ENCODE data around the gene FARP1.
"Not testable (repeated sequence)": the region's sequence is repeated elsewhere in the genome, so short reads cannot be mapped to it uniquely, and the experiment has no call there.

The FARP1 gene

DNA sequence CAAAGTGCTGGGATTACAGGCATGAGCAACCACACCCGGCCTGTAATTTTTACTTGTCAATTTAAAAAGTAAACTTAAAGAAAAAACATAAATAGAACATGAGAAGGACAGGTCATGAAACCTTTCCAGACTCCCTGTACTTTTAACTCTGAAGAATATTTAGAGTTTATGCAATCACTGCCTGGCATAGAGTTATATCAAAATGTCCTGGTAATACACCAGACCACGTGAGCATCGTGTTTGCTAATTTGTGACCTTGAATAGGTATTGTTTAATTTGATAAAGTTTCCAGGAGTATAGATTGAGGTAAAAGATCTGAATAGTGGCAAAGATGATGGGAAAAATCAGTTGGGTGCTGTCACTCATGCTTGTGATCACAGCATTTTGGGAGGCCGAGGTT lies 115.3 kb downstream of the FARP1 start:
- DNase-seq (ENCODE audit: low read depth, low spot score) = no peak

DNA sequence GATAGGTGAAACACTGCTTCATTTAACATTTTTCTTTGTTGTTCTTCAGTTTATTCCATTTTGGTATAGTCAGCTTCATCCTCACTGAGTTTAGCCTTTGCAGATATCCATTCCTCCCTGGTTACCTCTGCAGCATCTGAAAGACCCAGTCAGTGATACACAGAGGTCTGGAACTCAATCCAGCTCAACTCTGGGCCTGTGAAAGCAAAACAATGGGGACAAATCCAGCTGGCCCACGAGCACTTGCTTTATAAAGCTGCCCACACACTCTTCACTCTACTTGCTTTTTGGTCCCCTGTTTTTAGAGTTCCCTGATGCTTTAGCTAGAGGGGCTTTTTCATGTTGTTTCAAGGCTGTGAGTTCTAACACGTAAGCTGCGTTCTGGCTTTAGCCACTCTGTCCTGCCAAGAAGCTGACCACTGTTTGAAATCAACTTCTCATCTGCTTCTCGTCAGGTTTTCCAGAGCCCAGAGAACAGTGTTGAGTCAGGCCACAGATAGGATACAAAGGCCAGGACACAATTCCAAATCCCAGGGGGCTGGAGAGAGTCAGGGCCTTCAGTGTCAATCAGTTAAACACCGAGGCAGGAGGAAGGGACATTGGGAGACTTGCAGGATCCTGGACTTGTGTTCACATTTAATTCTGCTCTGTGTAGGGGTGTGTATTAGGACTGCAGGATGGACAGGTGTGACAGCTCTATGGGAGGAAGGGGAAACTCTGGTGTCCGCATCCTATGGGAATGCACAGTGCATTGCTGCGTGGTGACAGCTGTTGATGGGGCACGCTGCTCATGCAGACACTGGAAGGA lies 117.7 kb downstream of the FARP1 start:
- DNase-seq (ENCODE audit: low read depth, low spot score) = no peak

DNA sequence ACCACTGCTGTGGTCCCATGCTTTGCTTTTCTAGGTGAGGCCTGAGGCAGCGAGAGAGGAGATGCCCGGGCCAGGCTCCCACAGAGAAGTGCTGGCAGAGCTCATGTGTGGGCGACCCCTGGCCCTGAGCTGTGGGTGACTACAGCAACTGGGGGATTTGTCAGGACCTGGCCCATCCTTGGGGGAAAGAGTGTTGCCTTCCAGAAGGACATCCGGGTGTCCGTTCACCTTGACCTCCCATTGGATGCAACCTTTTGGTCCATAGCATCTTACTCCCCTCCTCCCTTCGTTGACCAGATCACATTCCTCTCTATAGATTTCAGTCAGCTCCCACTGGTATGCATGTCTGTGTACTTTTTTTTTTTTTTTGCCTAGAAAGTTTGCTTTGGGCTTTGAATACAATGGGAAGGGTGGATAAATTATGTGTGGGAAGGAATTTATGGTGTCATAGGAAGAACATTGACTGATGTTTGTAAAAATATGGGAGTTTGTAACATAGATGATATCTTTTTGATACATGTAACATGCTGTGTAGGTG lies 118.3 kb downstream of the FARP1 start:
- no peak for DNase-seq (ENCODE audit: low read depth, low spot score)

DNA sequence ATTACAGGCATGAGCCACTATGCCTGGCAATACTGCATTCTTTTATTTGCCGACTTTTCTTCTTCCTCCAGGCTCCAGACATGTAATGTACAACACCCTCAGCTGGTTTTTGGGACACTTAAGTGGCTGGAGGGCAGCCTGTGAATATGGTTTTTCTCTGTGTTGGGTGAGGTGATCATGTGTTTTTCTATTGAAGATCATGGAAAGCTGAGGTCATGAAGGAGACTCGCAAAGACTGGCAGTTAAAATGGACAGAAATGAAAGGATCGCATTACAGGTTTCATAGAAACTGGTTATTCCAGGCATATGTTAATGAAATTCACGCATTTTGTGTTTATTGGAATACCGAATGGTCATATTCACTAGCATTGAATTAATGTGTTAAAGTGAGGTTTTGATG lies 119.4 kb downstream of the FARP1 start:
- DNase-seq (ENCODE audit: low read depth, low spot score) = no peak

- DNase-seq (ENCODE audit: low read depth, low spot score) = no peak
These were observed 120.9 kb downstream of the FARP1 start for GRCh38 chr13:98263841-98264240.

GRCh38 chr13:98264877-98265276 lies 122.0 kb downstream of the FARP1 start:
- DNase-seq (ENCODE audit: low read depth, low spot score) = no peak

DNA sequence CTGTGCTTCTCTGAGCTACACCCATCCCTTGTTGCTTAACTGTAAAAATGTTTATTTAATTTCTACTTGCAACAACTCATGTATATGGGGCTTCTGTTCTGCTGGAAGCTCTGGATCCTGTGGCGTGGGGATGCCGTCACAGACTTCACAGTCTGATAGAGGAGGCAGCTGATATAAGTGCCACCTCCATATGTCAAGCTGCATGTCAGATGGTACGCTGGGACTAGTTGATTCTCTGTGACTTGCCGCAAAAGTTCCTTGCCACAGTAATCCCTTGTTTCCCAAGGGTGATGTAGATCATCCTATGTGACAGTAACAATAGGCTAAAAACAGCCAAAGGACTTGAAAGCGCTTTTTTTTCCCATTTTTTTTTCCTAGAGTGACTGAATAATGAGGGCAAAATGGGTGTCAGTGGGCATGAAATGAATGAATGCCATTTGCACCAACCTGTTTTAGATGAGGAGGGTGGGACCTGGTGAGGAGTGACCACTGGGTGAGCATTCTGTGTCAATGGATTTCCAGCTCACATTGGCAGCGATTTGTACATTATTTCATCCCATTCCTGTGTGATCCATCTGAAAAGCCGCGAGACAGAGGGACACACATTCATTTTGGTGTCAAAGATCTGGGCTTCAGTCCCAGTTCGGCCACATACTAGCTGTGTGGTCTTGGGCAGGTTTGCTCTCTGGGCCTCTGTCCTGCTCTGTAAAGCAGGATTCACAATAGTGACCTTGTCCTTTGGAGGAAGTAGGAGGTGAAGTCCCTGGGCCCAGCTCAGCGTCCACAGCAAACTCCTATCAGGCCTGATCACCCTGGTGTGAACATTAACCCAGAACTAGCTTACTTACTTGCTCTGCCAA lies 123.0 kb downstream of the FARP1 start:
- DNase-seq (ENCODE audit: low read depth, low spot score) = no peak

- no peak for DNase-seq (ENCODE audit: low read depth, low spot score)
These were observed 124.4 kb downstream of the FARP1 start for GRCh38 chr13:98267080-98267912.

DNA sequence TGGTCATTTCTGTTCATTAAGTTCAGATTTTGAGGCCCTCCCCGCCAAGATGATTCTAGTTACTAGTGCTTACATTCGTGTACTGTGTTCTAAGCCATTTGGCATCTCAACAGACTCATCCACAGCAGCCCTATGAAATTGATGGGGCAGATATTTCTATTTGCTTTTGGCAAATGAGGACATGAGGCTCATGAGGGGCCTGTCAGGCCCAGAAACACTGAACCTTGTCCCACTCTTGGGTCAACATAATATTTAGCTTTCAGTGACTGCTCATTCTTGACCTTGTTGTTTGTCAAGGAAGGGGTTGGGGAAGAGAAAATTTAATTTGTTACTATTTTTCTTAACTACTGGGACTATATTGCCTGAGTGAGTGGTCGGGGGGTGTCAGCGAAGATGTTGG lies 126.5 kb downstream of the FARP1 start:
- no peak for DNase-seq (ENCODE audit: low read depth, low spot score)

- DNase-seq (ENCODE audit: low read depth, low spot score) = no peak
These were observed 127.9 kb downstream of the FARP1 start for GRCh38 chr13:98270819-98271218.

GRCh38 chr13:98271646-98272045 lies 128.8 kb downstream of the FARP1 start:
- DNase-seq (ENCODE audit: low read depth, low spot score) = not testable (repeated sequence)

DNA sequence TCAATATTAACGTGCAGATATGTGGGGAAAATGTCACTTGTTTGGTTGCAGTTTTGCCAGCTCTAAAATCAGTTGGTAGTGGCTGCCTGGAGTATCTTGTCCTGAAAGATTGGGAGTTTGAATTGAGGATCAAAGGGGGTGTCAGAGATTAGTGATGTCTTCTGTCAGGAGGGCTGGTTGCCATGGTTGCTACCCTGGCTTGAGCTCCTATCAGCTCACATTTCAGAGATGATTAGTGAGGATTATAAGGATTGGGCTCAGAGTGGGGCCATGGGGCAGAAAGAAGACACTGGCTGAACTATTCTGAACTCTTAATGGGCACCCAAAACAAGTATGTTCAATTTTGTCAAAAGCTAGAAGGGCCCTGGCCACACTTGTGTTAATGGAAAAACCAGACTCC lies 129.7 kb downstream of the FARP1 start:
- DNase-seq (ENCODE audit: low read depth, low spot score) = no peak

GRCh38 chr13:98273067-98273823 lies 130.4 kb downstream of the FARP1 start:
- DNase-seq (ENCODE audit: low read depth, low spot score) = no peak

DNA sequence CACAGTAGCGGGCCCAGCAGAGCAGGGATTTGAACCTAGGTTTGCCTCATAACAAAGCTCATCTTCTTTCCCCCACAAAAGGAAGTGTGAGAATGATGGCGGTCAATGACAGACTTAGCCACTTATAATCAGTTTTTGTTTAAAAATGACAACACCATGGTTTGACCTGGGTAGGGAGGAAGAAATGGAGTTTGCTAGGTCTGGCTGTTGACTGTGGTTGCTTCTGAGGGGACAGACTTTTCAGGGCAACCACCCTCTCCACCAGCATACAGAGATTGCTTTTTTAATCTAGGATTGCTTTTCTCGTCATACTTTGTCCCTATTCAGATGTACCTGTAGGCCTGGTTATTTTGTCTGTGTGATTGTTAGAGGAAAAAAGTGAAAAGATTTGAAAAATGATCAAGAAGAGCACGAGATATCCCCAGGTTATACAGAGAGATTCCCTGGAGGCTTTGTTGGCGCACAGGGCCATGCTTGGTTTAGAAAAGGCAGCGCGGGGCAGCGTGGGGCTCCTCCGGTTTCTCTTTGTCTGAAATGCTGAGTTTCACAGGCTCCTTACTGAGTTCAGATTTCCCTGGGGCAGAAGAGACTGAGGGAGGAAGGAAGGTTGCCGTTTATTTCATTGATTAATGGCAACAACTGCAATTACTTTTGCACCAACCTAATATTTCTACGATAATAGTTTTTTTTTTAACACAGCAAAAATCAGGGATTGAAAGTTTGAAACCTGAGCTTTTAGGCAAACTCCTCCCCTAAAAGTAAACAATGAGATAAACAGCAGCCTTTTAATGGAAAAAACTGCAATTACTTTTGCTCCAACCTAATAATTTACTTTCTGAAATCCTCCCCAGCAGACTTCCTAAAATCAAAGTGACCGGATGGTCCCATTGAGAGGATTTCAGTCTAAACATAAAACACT lies 131.2 kb downstream of the FARP1 start:
- no peak for DNase-seq (ENCODE audit: low read depth, low spot score)

DNA sequence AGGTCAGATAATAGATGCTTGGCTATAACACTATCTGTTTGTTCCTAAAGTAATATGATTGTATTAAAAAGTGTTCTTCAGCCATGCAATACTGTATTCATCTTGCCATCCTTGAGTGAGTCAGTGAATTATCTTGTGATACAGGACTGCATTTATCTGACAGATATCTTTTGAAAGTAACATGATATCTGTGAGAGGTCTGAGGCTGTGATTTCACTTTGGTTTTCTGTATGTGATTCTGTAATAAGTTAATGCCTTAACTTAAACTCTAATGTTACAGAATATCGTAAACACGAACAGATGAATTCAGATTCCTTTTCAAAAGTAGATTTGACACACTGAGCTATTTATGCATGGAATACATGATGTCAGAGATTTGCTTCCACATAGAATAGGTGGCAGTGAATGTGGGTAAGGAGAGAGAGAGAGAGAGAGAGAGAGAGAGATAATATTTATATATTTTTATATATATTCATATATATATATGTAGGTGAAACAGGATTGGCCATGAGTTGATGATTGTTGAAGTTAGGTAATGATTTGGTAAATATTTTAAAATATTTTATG lies 132.1 kb downstream of the FARP1 start:
- DNase-seq (ENCODE audit: low read depth, low spot score) = no peak

GRCh38 chr13:98275681-98276171 lies 132.8 kb downstream of the FARP1 start:
- no peak for DNase-seq (ENCODE audit: low read depth, low spot score)

GRCh38 chr13:98276486-98276885 lies 133.6 kb downstream of the FARP1 start:
- DNase-seq (ENCODE audit: low read depth, low spot score) = no peak

DNA sequence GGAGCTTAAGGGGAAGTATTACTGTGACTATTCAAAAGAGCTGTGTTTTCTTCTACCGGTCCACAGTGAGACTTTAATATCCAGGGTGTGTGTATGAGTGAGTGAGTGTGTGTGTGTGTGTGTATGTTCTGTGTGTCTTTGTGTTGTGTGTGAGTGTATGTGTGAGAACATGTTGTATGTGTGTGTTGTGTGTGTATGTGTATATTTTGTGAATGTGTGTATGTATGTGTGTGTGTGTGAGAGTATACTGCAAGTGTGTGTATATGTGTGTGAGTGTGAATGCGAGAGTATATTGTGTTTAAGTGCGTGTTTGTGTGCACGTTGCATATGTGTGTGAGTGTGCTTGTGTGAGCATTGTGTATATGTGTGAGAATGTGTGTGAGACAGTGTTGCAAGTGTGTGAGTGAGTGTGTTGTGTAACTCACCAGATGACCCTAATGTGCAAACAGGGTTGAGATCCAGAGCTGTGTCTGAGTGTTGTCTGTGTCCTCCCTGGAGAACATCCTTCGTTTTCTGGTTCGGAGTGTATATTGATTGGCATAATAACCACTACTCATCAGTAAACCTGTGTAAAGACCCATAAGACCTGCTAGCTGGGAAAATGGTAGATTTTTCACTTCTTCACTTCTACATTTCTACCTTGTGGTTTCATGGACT lies 135.3 kb downstream of the FARP1 start:
- DNase-seq (ENCODE audit: low read depth, low spot score) = no peak

Data from activated naive CD8-positive, alpha-beta T cell treated with anti-CD3 and anti-CD28 coated beads, Interleukin-2, amount 50 U/mL, for 16 hours (primary cell).